ENCODE data around the gene EML5.
A peak's percentile ranks its signal among the peaks of the same experiment; 100 is the strongest.

EML5 gene

GRCh38 chr14:88792473-88793258 is at the start of gene EML5:
Gene EML5 (minus strand): TSS chr14:88792953. CDS start chr14:88792503, 450 bp downstream.
- Histone ChIP-seq H3K36me3 (ENCODE audit: insufficient read depth, low read length) (no peaks in the 10 kb centered on the region), H3K27me3 (ENCODE audit: insufficient read depth, low read length) (peaks cover 27% of the 10 kb centered on the region), H2AFZ (ENCODE audit: low read depth, low read length) (peak within 1 kb of the TSS; percentile 98), H3K9me3 (ENCODE audit: low read length) (no peaks in the 10 kb centered on the region), H3K4me3 (ENCODE audit: low read length) (peak within 1 kb of the TSS; percentile 62), H3K4me1 (ENCODE audit: insufficient read depth, low read length) (peaks cover 1% of the 10 kb centered on the region)

GRCh38 chr14:88842414-88842813 is 49.7 kb upstream of the EML5 start:
- Histone ChIP-seq H3K27me3 (ENCODE audit: insufficient read depth, low read length) (no peaks in the 10 kb centered on the region), H3K4me3 (ENCODE audit: low read length) (no peak overlapping the region), H3K4me1 (ENCODE audit: insufficient read depth, low read length) (no peaks in the 10 kb centered on the region), H2AFZ (ENCODE audit: low read depth, low read length) (no peak overlapping the region), H3K9me3 (ENCODE audit: low read length) (no peaks in the 10 kb centered on the region), H3K36me3 (ENCODE audit: insufficient read depth, low read length) (peaks cover 21% of the 10 kb centered on the region)

GRCh38 chr14:88841741-88842140 is 49.0 kb upstream of the EML5 start:
- Histone ChIP-seq H3K4me3 (ENCODE audit: low read length) (no peak overlapping the region), H3K36me3 (ENCODE audit: insufficient read depth, low read length) (peaks cover 19% of the 10 kb centered on the region), H2AFZ (ENCODE audit: low read depth, low read length) (no peak overlapping the region), H3K27me3 (ENCODE audit: insufficient read depth, low read length) (no peaks in the 10 kb centered on the region), H3K9me3 (ENCODE audit: low read length) (no peaks in the 10 kb centered on the region), H3K4me1 (ENCODE audit: insufficient read depth, low read length) (no peaks in the 10 kb centered on the region)

- H3K9me3 ChIP-seq (ENCODE audit: low read length) = no peaks in the 10 kb centered on the region
- H3K4me3 ChIP-seq (ENCODE audit: low read length) = no peak overlapping the region
- peaks cover 19% of the 10 kb centered on the region for H3K36me3 ChIP-seq (ENCODE audit: insufficient read depth, low read length)
- H2AFZ ChIP-seq (ENCODE audit: low read depth, low read length) = no peak overlapping the region
- H3K27me3 ChIP-seq (ENCODE audit: insufficient read depth, low read length) = no peaks in the 10 kb centered on the region
- H3K4me1 ChIP-seq (ENCODE audit: insufficient read depth, low read length) = no peaks in the 10 kb centered on the region
Measured at GRCh38 chr14:88840926-88841325, 48.2 kb upstream of the EML5 start.

GRCh38 chr14:88838015-88838414 is 45.3 kb upstream of the EML5 start:
- Histone ChIP-seq H3K4me3 (ENCODE audit: low read length) (no peak overlapping the region), H3K27me3 (ENCODE audit: insufficient read depth, low read length) (no peaks in the 10 kb centered on the region), H3K36me3 (ENCODE audit: insufficient read depth, low read length) (peaks cover 15% of the 10 kb centered on the region), H3K9me3 (ENCODE audit: low read length) (no peaks in the 10 kb centered on the region), H2AFZ (ENCODE audit: low read depth, low read length) (no peak overlapping the region), H3K4me1 (ENCODE audit: insufficient read depth, low read length) (no peaks in the 10 kb centered on the region)

GRCh38 chr14:88837495-88837894 is 44.7 kb upstream of the EML5 start:
- Histone ChIP-seq H2AFZ (ENCODE audit: low read depth, low read length) (no peak overlapping the region), H3K9me3 (ENCODE audit: low read length) (peaks cover 2% of the 10 kb centered on the region), H3K27me3 (ENCODE audit: insufficient read depth, low read length) (no peaks in the 10 kb centered on the region), H3K4me1 (ENCODE audit: insufficient read depth, low read length) (no peaks in the 10 kb centered on the region), H3K36me3 (ENCODE audit: insufficient read depth, low read length) (peaks cover 13% of the 10 kb centered on the region), H3K4me3 (ENCODE audit: low read length) (no peak overlapping the region)

- no peaks in the 10 kb centered on the region for H3K27me3 ChIP-seq (ENCODE audit: insufficient read depth, low read length)
- H3K36me3 ChIP-seq (ENCODE audit: insufficient read depth, low read length) = peaks cover 4% of the 10 kb centered on the region
- H3K4me3 ChIP-seq (ENCODE audit: low read length) = no peak overlapping the region
- H3K4me1 ChIP-seq (ENCODE audit: insufficient read depth, low read length) = no peaks in the 10 kb centered on the region
- H2AFZ ChIP-seq (ENCODE audit: low read depth, low read length) = no peak overlapping the region
- H3K9me3 ChIP-seq (ENCODE audit: low read length) = peaks cover 15% of the 10 kb centered on the region
Measured at GRCh38 chr14:88835661-88836060, 42.9 kb upstream of the EML5 start.

GRCh38 chr14:88834883-88835431 is 42.2 kb upstream of the EML5 start:
- Histone ChIP-seq H3K9me3 (ENCODE audit: low read length) (peaks cover 15% of the 10 kb centered on the region), H2AFZ (ENCODE audit: low read depth, low read length) (no peak overlapping the region), H3K27me3 (ENCODE audit: insufficient read depth, low read length) (no peaks in the 10 kb centered on the region), H3K36me3 (ENCODE audit: insufficient read depth, low read length) (peaks cover 2% of the 10 kb centered on the region), H3K4me3 (ENCODE audit: low read length) (no peak overlapping the region), H3K4me1 (ENCODE audit: insufficient read depth, low read length) (no peaks in the 10 kb centered on the region)

- H3K4me1 ChIP-seq (ENCODE audit: insufficient read depth, low read length) = no peaks in the 10 kb centered on the region
- H3K4me3 ChIP-seq (ENCODE audit: low read length) = no peak overlapping the region
Measured at GRCh38 chr14:88831284-88831683, 38.5 kb upstream of the EML5 start.

GRCh38 chr14:88829685-88830302 is 37.0 kb upstream of the EML5 start:
- no peaks in the 10 kb centered on the region for H3K36me3 ChIP-seq (ENCODE audit: insufficient read depth, low read length)
- no peak overlapping the region for H3K4me3 ChIP-seq (ENCODE audit: low read length)
- H3K4me1 ChIP-seq (ENCODE audit: insufficient read depth, low read length) = peaks cover 4% of the 10 kb centered on the region
- H3K27me3 ChIP-seq (ENCODE audit: insufficient read depth, low read length) = no peaks in the 10 kb centered on the region
- peaks cover 15% of the 10 kb centered on the region for H3K9me3 ChIP-seq (ENCODE audit: low read length)
- H2AFZ ChIP-seq (ENCODE audit: low read depth, low read length) = no peak overlapping the region

More at GRCh38 chr14:88831284-88831683, 38.5 kb upstream of the EML5 start:
- H3K27me3 ChIP-seq (ENCODE audit: insufficient read depth, low read length) = no peaks in the 10 kb centered on the region
- H2AFZ ChIP-seq (ENCODE audit: low read depth, low read length) = no peak overlapping the region
- peaks cover 15% of the 10 kb centered on the region for H3K9me3 ChIP-seq (ENCODE audit: low read length)
- no peaks in the 10 kb centered on the region for H3K36me3 ChIP-seq (ENCODE audit: insufficient read depth, low read length)

- Histone ChIP-seq H3K9me3 (ENCODE audit: low read length) (peaks cover 15% of the 10 kb centered on the region), H3K4me1 (ENCODE audit: insufficient read depth, low read length) (peaks cover 4% of the 10 kb centered on the region), H3K27me3 (ENCODE audit: insufficient read depth, low read length) (no peaks in the 10 kb centered on the region), H2AFZ (ENCODE audit: low read depth, low read length) (no peak overlapping the region), H3K36me3 (ENCODE audit: insufficient read depth, low read length) (no peaks in the 10 kb centered on the region), H3K4me3 (ENCODE audit: low read length) (no peak overlapping the region)
Measured at GRCh38 chr14:88829188-88829587, 36.4 kb upstream of the EML5 start.

- H3K4me1 ChIP-seq (ENCODE audit: insufficient read depth, low read length) = peaks cover 11% of the 10 kb centered on the region
- H3K9me3 ChIP-seq (ENCODE audit: low read length) = no peaks in the 10 kb centered on the region
- peak overlapping the region; percentile 81 for H3K4me3 ChIP-seq (ENCODE audit: low read length)
- peak overlapping the region; percentile 93 for H2AFZ ChIP-seq (ENCODE audit: low read depth, low read length)
- no peaks in the 10 kb centered on the region for H3K36me3 ChIP-seq (ENCODE audit: insufficient read depth, low read length)
- no peaks in the 10 kb centered on the region for H3K27me3 ChIP-seq (ENCODE audit: insufficient read depth, low read length)
Measured at GRCh38 chr14:88825503-88825902, 32.8 kb upstream of the EML5 start.

GRCh38 chr14:88825078-88825458 is 32.3 kb upstream of the EML5 start:
- Histone ChIP-seq H3K27me3 (ENCODE audit: insufficient read depth, low read length) (no peaks in the 10 kb centered on the region), H3K4me3 (ENCODE audit: low read length) (peak overlapping the region; percentile 81), H3K36me3 (ENCODE audit: insufficient read depth, low read length) (no peaks in the 10 kb centered on the region), H3K4me1 (ENCODE audit: insufficient read depth, low read length) (peaks cover 11% of the 10 kb centered on the region), H3K9me3 (ENCODE audit: low read length) (no peaks in the 10 kb centered on the region), H2AFZ (ENCODE audit: low read depth, low read length) (peak overlapping the region; percentile 93)
